Kidney (tissue), 14 donors: ENCODE measurements around the gene UFM1. TPM values are rescaled to one million over a fixed set of nuclear protein-coding genes. Genes with fewer than 3 reads are reported as not detected.

ENCODE experiments used
- DNase-seq, 5 donors: peaks; one replicate each; pipeline ENCODE4 v3.0.0-alpha.2; 2013 to 2020
- FAIRE-seq: peaks from 2 replicates; lab custom pipeline; 2012; peaks lifted over from hg19 to GRCh38; lab: Jason Lieb, UNC
- H3K27ac ChIP-seq, 2 donors: one replicate each; pipeline ENCODE4 v1.7.0; 2013; ENCODE audit warnings: low read depth in 2 of 2, low read length in 2 of 2, inconsistent platforms in 1 of 2
- H3K27me3 ChIP-seq: one replicate; pipeline ENCODE4 v1.7.1; 2013; ENCODE audit warnings: low read length, inconsistent platforms; ENCODE audit not compliant: control insufficient read depth, insufficient read depth
- H3K36me3 ChIP-seq, 3 donors: one replicate each; pipeline versions ENCODE4 v1.7.0 to v1.7.1; 2013; ENCODE audit warnings: low read length in 3 of 3, control low read depth in 1 of 3, inconsistent platforms in 1 of 3; ENCODE audit not compliant: insufficient read depth in 3 of 3, control insufficient read depth in 2 of 3
- H3K4me1 ChIP-seq, 3 donors: one replicate each; pipeline versions ENCODE4 v1.7.0 to v1.7.1; 2013; ENCODE audit warnings: low read length in 3 of 3, inconsistent platforms in 1 of 3, low read depth in 1 of 3; ENCODE audit not compliant: control insufficient read depth in 2 of 3, insufficient read depth in 2 of 3
- H3K4me3 ChIP-seq, 3 donors: one replicate each; pipeline versions ENCODE4 v1.7.0 to v1.8.1; 2013; ENCODE audit warnings: low read length in 3 of 3, control low read depth in 1 of 3, inconsistent platforms in 1 of 3
- H3K9ac ChIP-seq, 3 donors: one replicate each; pipeline versions ENCODE4 v1.7.0 to v1.7.1; 2013; ENCODE audit warnings: low read length in 3 of 3, control low read depth in 1 of 3, inconsistent platforms in 1 of 3
- H3K9me3 ChIP-seq, 3 donors: one replicate each; pipeline versions ENCODE4 v1.7.0 to v1.7.1; 2013; ENCODE audit warnings: low read length in 3 of 3, control low read depth in 1 of 3, inconsistent platforms in 1 of 3; ENCODE audit not compliant: control insufficient read depth in 2 of 3, insufficient read depth in 1 of 3
- intact Hi-C: fragments of 100-400 bp; cut with DNase I; formaldehyde crosslinking; loops from one replicate; pipeline ENCODE4 v1.11.1; 2022
- polyA plus RNA-seq: library from polyadenylated mRNA; stranded (reverse); fragments of 350-450 nt; fragmentation: Illumina TruSeq; extraction: RNeasy Lipid Tissue Mini Kit (QIAGEN cat#74804); gene quantifications from one replicate; pipeline ENCODE4 v1.2.3, GENCODE V29; 2014; ENCODE audit warnings: low read depth, low replicate concordance; ENCODE audit not compliant: insufficient read depth
- total RNA-seq: library from RNA; stranded (reverse); fragmentation: NEBNext Ultra II Directional; extraction: Animal tissue kit (Norgen Biotek cat#: 25700); gene quantifications from one replicate; pipeline ENCODE4 v1.2.1, GENCODE V29; 2021
- TF ChIP-seq, protein P1 (sequence below): IDR thresholded peaks from 3 replicates; pipeline ENCODE4 v1.5.1; 2012; ENCODE audit warnings: mild to moderate bottlenecking, moderate library complexity, borderline replicate concordance; ENCODE audit not compliant: insufficient read depth; ENCODE audit errors: extremely low read depth
- donor health status: control.
- donor health status: control.
- donor health status: control.
- donor health status: control.
- donor health status: control.
- donor health status: DM: yes; HTN: yes; CAD: no.
- donor health status: Normal renal cell carcinoma (clear cell type).

UFM1 gene
- total and polyA plus RNA-seq, 2 donors from 2014 or later, result 39.1 to 60.7 TPM

DNA sequence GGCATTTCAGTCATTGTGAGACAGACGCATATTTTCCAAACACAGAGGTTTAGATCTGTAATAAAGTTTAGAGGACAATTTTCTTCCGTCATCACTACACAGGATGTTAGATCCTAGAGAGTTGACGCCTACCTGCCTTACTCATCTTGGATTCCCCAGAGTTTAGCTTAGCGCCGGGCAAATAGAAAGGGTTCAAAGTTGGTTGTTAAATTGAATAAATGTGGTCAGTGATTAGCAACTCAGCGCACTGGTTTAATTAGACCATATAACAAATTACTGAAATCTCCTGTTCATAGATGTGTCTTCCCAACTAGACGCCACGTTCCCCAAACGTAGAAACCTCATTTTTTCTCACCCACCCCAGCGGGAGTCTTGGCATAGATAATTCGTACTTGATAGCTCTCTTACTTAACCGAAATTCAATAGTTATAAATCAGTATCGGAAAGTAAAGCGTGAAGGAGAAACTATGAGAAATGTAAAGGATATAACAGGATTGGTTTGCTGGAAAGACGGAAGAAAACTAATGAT, 726 bp upstream of the UFM1 start:
- Histone ChIP-seq H3K4me3 (peak overlapping the region; percentile 74 to 96 (median 92)), H3K9ac (peak overlapping the region; percentile 35 to 97 (median 77)), H3K4me1 (peaks cover 0 to 8% (median 5%) of the 10 kb centered on the region in 3 donors), H3K36me3 (peaks cover 0 to 2% (median 0%) of the 10 kb centered on the region in 3 donors), H3K9me3 (no peaks in the 10 kb centered on the region), H3K27ac (peak overlapping the region; percentile 18 to 56), H3K27me3 (no peaks in the 10 kb centered on the region)
- intact Hi-C loops, result no loop called here
- TF ChIP-seq, protein P1, sequence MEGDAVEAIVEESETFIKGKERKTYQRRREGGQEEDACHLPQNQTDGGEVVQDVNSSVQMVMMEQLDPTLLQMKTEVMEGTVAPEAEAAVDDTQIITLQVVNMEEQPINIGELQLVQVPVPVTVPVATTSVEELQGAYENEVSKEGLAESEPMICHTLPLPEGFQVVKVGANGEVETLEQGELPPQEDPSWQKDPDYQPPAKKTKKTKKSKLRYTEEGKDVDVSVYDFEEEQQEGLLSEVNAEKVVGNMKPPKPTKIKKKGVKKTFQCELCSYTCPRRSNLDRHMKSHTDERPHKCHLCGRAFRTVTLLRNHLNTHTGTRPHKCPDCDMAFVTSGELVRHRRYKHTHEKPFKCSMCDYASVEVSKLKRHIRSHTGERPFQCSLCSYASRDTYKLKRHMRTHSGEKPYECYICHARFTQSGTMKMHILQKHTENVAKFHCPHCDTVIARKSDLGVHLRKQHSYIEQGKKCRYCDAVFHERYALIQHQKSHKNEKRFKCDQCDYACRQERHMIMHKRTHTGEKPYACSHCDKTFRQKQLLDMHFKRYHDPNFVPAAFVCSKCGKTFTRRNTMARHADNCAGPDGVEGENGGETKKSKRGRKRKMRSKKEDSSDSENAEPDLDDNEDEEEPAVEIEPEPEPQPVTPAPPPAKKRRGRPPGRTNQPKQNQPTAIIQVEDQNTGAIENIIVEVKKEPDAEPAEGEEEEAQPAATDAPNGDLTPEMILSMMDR, result no peak
- FAIRE-seq (no peak), DNase-seq (peak in 2 of 5 donors; percentile 11 to 39)

DNA sequence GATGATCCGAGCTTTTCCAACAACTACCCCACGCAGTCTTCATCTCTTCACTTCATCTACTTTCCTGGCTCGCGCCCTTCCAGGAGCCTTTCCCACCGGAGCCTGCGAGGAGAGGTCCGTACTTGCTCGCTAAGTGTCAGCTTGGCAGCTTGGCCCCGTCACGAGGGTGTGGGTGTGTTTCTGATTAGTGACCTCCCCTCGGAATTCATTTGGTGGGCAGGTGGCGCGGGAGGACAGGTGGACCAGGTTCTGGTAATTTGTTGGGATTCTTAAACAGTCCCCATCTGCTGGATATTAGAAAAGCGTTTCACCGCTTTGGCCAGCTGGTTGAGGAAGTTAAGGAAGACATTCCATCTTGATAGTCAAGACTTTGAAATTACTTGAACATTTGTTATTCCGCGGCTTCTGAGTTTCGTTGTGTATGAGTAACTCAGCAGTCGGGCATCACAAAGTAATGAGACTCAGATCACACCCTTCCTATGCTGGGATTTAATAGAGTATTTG, 515 bp downstream of the UFM1 start:
- DNase-seq (peak; percentile 78 to 89 (median 85)), FAIRE-seq (no peak)
- peak overlapping the region; percentile 74 to 96 (median 84) for H3K4me3 ChIP-seq
- H3K36me3 ChIP-seq, result peaks cover 4 to 6% (median 5%) of the 10 kb centered on the region in 3 donors
- peak overlapping the region; percentile 56 to 97 (median 88) for H3K9ac ChIP-seq
- peak overlapping the region; percentile 87 to 95 for H3K27ac ChIP-seq
- intact Hi-C loops, result no loop called here
- peaks cover 0 to 8% (median 5%) of the 10 kb centered on the region in 3 donors for H3K4me1 ChIP-seq
- no peaks in the 10 kb centered on the region for H3K27me3 ChIP-seq
- TF ChIP-seq, protein P1, result no peak
- no peaks in the 10 kb centered on the region for H3K9me3 ChIP-seq

DNA sequence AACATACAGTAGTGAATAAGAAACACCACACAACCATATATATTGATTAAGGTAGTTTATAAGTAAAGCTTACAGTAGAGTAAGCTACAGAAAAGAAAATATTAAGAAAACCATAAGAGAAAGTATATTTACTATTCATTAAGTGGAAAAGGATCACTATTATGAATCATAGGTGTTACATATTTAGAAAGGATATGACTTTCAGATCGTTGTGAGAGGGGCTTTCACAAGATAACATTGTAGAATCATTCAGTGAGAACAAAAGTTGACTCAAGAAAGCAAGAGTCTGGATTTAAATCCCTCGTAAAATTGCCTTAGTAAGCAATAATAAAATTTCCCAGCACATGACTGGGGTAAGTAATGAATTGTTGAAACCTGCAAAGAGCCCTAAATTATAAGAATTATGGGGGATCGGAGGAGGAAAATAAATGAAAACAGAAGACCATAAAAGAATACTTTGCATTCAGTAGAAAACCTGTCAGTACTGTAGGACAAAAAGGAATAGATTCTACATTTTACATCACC, 6.0 kb downstream of the UFM1 start:
- Histone ChIP-seq H3K9ac (no peak overlapping the region), H3K4me3 (no peak overlapping the region), H3K27me3 (no peaks in the 10 kb centered on the region), H3K36me3 (peaks cover 4 to 14% (median 8%) of the 10 kb centered on the region in 3 donors), H3K27ac (no peak overlapping the region), H3K4me1 (peaks cover 0 to 5% (median 5%) of the 10 kb centered on the region in 3 donors), H3K9me3 (no peaks in the 10 kb centered on the region)
- TF ChIP-seq, protein P1, result no peak
- FAIRE-seq, result no peak
- intact Hi-C loops, result no loop called here
- no peak for DNase-seq
